ENCODE data around the gene BCAP31. TPM values are rescaled to one million over a fixed set of nuclear protein-coding genes. Genes with fewer than 3 reads are reported as not detected.
A peak's percentile ranks its signal among the peaks of the same experiment; 100 is the strongest.
"Not testable (repeated sequence)": the region's sequence is repeated elsewhere in the genome, so short reads cannot be mapped to it uniquely, and the experiment has no call there.

Gene BCAP31
- total and polyA plus RNA-seq, 2 donors (not counting 1 experiment from before 2014, with no cell fraction given): 94.0 to 133 TPM

DNA sequence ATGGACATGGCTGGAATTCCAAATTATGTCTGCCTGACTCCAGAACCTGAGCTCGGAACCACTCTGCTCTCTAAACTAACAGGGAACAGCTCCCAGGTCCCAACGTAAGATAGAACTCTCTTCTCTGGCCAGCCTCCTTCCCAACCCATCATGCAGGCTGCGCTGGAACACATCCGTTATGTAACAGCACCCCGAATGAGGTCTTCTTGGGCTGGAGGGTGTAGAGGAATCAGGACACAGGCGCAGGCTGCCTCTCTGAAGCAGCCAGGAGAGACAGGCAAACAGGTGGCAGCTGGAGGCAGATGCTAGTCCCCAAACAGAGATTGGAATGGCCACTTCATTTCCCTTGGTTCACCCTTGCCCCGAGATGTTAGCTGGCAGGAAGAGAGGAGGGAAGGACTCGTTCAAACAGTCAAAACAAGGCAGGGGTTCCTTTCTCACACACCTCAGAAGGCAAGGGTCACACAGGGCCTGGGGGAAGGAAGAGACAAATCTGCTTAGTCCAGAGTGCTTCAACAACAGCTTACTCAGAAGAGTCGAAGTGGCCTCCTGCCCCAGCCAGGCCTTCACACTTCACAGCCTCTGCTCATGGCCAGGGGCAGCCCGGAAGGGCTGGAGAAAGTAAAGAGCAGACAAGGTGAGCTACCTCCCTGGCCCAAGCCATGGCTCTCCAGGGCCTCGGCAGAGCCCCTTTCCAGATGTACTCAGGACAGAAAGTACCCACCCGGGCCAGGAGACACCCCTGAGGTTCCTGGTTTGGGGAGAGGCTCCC lies 19.4 kb downstream of the BCAP31 start:
- not testable (repeated sequence) for H3K9ac ChIP-seq (ENCODE audit: insufficient read depth, low read length); H4K20me1 ChIP-seq (ENCODE audit: control insufficient read depth, extremely low read depth, insufficient read depth, low read length); H3K27ac ChIP-seq (ENCODE audit: insufficient read depth, low read length); H3K9me3 ChIP-seq (ENCODE audit: control insufficient read depth, insufficient read depth, low read depth, low read length); H3K36me3 ChIP-seq (ENCODE audit: control insufficient read depth, insufficient read depth, low read length); H3K4me2 ChIP-seq (ENCODE audit: extremely low read depth, insufficient read depth, low read length); H3K27me3 ChIP-seq (ENCODE audit: control insufficient read depth, insufficient read depth, low read length); DNase-seq (ENCODE audit: low read depth in 2 of 2); H3K79me2 ChIP-seq (ENCODE audit: control insufficient read depth, insufficient read depth, low read length); H3K4me1 ChIP-seq (ENCODE audit: control insufficient read depth, extremely low read depth, insufficient read depth, low read length); H3K4me3 ChIP-seq (replicated peaks in 1 of 4; ENCODE audit: control extremely low read depth in 1 of 4, insufficient read depth in 1 of 4, low read depth in 3 of 4, low read length in 4 of 4); H2AFZ ChIP-seq (ENCODE audit: low read length)

DNA sequence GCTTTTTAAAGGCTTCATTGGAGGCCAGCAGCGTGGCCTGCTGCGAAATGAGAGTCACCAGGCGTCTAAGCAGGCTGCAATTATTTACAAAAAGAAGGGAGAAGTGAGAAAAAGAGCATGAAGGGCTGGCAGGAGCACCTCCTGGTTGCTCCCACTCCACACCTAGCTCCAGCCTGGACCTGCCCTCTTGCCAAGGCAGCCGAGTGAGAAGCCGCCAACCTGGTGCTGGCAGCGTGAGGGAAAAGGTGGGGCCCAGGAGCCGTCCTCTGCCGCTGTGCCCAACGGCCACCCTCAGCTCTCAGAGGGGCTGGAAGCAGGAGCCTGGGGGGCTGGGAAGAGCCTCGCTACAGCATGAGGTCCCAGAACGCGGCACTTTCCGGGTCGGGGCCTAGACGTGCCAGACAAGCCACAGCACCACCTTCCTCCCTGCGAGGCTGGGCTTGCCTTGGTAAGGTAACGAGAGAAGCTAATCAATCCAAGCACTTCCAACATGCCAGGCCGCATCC lies 20.1 kb downstream of the BCAP31 start:
- Histone ChIP-seq H3K9me3 (ENCODE audit: control insufficient read depth, insufficient read depth, low read depth, low read length) (no peaks in the 10 kb centered on the region), H2AFZ (ENCODE audit: low read length) (no peak overlapping the region), H3K4me1 (ENCODE audit: control insufficient read depth, extremely low read depth, insufficient read depth, low read length) (no peaks in the 10 kb centered on the region), H3K79me2 (ENCODE audit: control insufficient read depth, insufficient read depth, low read length) (no peaks in the 10 kb centered on the region), H3K27me3 (ENCODE audit: control insufficient read depth, insufficient read depth, low read length) (no peaks in the 10 kb centered on the region), H3K4me3 (replicated peaks in 1 of 4; ENCODE audit: control extremely low read depth in 1 of 4, insufficient read depth in 1 of 4, low read depth in 3 of 4, low read length in 4 of 4) (no peak overlapping the region), H3K4me2 (ENCODE audit: extremely low read depth, insufficient read depth, low read length) (no peak overlapping the region), H3K27ac (ENCODE audit: insufficient read depth, low read length) (no peak overlapping the region), H3K9ac (ENCODE audit: insufficient read depth, low read length) (no peak overlapping the region), H4K20me1 (ENCODE audit: control insufficient read depth, extremely low read depth, insufficient read depth, low read length) (no peaks in the 10 kb centered on the region), H3K36me3 (ENCODE audit: control insufficient read depth, insufficient read depth, low read length) (peaks cover 3% of the 10 kb centered on the region)
- TF ChIP-seq, protein P1, sequence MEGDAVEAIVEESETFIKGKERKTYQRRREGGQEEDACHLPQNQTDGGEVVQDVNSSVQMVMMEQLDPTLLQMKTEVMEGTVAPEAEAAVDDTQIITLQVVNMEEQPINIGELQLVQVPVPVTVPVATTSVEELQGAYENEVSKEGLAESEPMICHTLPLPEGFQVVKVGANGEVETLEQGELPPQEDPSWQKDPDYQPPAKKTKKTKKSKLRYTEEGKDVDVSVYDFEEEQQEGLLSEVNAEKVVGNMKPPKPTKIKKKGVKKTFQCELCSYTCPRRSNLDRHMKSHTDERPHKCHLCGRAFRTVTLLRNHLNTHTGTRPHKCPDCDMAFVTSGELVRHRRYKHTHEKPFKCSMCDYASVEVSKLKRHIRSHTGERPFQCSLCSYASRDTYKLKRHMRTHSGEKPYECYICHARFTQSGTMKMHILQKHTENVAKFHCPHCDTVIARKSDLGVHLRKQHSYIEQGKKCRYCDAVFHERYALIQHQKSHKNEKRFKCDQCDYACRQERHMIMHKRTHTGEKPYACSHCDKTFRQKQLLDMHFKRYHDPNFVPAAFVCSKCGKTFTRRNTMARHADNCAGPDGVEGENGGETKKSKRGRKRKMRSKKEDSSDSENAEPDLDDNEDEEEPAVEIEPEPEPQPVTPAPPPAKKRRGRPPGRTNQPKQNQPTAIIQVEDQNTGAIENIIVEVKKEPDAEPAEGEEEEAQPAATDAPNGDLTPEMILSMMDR (conservative IDR thresholded peaks at IDR 0.05 in 1 of 2, IDR thresholded peaks at IDR 0.05 in 1 of 2; ENCODE audit: low read depth in 1 of 2, low read length in 2 of 2): no peak
- TF ChIP-seq EZH2 (IDR thresholded peaks at IDR 0.05; ENCODE audit: low read length, missing control alignments): no peak
- DNase-seq (ENCODE audit: low read depth in 2 of 2): no peak

DNA sequence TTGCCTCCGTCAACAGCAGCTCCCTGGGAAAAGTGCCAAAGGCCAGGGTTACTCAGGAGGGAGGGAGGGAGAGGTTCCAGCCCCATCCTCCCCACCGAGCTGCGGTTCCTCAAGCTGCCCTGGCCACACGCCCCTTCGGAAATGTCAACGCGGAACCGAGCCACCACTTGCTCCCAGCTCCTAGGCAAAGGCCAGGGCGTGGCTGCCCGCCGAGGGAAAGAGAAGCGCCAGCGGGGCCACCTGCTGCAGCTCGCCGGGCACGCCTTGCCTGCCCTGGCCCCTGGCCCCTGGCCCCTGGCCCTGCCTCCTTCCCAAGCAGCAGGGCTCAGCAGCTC lies 21.2 kb downstream of the BCAP31 start:
- Histone ChIP-seq H3K27ac (ENCODE audit: insufficient read depth, low read length) (no peak overlapping the region), H4K20me1 (ENCODE audit: control insufficient read depth, extremely low read depth, insufficient read depth, low read length) (no peaks in the 10 kb centered on the region), H3K4me1 (ENCODE audit: control insufficient read depth, extremely low read depth, insufficient read depth, low read length) (no peaks in the 10 kb centered on the region), H3K27me3 (ENCODE audit: control insufficient read depth, insufficient read depth, low read length) (no peaks in the 10 kb centered on the region), H3K9me3 (ENCODE audit: control insufficient read depth, insufficient read depth, low read depth, low read length) (no peaks in the 10 kb centered on the region), H3K4me2 (ENCODE audit: extremely low read depth, insufficient read depth, low read length) (no peak overlapping the region), H3K36me3 (ENCODE audit: control insufficient read depth, insufficient read depth, low read length) (peaks cover 3% of the 10 kb centered on the region), H2AFZ (ENCODE audit: low read length) (no peak overlapping the region), H3K9ac (ENCODE audit: insufficient read depth, low read length) (no peak overlapping the region), H3K4me3 (replicated peaks in 1 of 4; ENCODE audit: control extremely low read depth in 1 of 4, insufficient read depth in 1 of 4, low read depth in 3 of 4, low read length in 4 of 4) (no peak overlapping the region), H3K79me2 (ENCODE audit: control insufficient read depth, insufficient read depth, low read length) (no peaks in the 10 kb centered on the region)
- DNase-seq (ENCODE audit: low read depth in 2 of 2): peak; percentile 54 to 79
- TF ChIP-seq, protein P1 (conservative IDR thresholded peaks at IDR 0.05 in 1 of 2, IDR thresholded peaks at IDR 0.05 in 1 of 2; ENCODE audit: low read depth in 1 of 2, low read length in 2 of 2): no peak
- TF ChIP-seq EZH2 (IDR thresholded peaks at IDR 0.05; ENCODE audit: low read length, missing control alignments): no peak
